AG10803 (cell line): ENCODE measurements around the gene TNFSF15.

Experiments
- DNase-seq: peaks from one replicate; pipeline ENCODE4 v3.0.0; 2010; ENCODE audit warnings: low read depth
- H3K4me3 ChIP-seq: 2 replicates; pipeline ENCODE4 v1.5.1; 2011; ENCODE audit warnings: mild to moderate bottlenecking, low read length, control low read depth
- CTCF ChIP-seq: conservative IDR thresholded peaks from 2 replicates; pipeline ENCODE4 v1.5.1; 2011; ENCODE audit warnings: mild to moderate bottlenecking, low read length, control low read depth, inconsistent platforms

The TNFSF15 gene

DNA sequence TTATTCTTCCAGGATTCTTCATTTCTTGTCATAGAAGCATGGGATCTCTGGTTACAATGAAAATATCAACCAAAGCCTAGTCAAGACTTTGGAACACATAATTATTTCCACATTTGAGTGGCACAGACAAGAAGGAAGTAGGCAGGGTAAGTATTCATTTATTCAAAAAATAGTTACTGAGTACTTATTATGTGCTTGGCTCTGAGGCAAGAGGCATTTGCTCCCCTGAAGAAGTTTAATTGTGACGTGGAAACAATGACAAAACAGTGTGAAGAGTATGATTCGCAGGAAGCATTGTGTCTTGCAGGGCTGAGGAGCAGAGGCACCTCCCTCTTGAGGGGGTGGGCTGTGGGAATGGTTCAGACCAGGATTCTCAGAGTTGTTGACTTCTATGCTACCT lies 45.0 kb upstream of the TNFSF15 start:
- TF ChIP-seq CTCF, result no peak
- H3K4me3 ChIP-seq, result no peak overlapping the region
- DNase-seq, result no peak

- peak; percentile 77 for DNase-seq
- no peak for TF ChIP-seq CTCF
- no peak overlapping the region for H3K4me3 ChIP-seq
Measured at GRCh38 chr9:114849450-114849849, 43.6 kb upstream of the TNFSF15 start.

DNA sequence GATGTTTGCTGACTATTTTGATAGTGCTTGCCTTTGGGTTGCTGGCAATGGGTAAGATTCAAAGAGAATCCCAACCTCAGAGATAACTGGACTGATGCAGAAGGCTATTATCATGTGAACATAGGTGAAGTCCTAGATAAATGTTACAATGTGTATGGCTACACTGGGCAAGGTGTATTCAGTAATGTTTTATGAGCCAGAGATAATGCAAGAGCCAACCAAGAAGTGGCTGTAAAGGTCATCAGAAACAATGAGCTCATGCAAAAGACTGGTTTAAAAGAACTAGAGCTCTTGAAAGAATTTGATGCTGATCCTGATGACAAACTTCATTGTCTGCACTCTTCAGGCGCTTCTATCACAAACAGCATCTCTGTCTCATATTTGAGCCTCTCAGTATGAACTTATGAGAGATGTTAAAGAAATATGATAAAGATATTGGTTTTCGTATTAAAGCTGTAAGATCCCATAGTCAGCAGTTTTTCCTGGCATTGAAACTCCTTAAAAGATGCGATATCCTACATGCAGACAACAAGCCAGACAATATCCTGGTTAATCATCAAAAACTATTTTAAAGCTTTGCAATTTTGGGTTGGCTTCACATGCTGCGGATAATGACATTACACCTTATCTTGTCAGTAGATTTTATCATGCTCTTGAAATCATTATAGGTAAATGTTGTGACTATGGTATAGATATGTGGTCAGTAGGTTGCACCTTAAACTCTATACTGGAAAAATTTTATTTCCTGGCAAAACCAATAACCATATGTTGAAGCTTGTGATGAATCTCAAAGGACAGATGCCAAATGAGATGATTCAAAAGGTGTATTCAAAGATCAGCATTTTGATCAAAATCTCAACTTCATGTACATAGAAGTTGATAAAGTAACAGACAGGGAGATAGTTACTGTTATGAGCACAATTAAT lies 41.9 kb upstream of the TNFSF15 start:
- TF ChIP-seq CTCF, result no peak
- no peak for DNase-seq
- H3K4me3 ChIP-seq, result no peak overlapping the region

GRCh38 chr9:114845373-114845772 lies 39.5 kb upstream of the TNFSF15 start:
- DNase-seq, result no peak
- TF ChIP-seq CTCF, result no peak
- H3K4me3 ChIP-seq, result no peak overlapping the region

DNA sequence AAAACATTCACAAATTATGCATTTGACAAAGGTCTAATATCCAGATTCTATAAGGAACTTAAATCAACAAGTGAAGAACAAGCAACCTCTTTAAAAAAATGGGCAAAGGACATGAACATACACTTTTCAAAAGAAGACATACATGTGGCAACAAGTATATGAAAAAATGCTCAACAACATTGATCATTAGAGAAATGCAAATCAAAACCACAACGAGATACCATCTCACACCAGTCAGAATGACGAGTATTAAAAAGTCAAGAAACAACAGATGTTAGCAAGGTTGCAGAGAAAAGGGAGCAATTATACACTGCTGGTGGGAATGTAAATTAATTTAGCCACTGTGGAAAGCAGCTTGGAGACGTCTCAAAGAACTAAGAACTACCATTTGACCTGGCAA lies 38.9 kb upstream of the TNFSF15 start:
- DNase-seq, result no peak
- no peak overlapping the region for H3K4me3 ChIP-seq
- no peak for TF ChIP-seq CTCF

- TF ChIP-seq CTCF, result no peak
- no peak for DNase-seq
- H3K4me3 ChIP-seq, result no peak overlapping the region
Measured at GRCh38 chr9:114837923-114838322, 32.1 kb upstream of the TNFSF15 start.

GRCh38 chr9:114836769-114837168 lies 30.9 kb upstream of the TNFSF15 start:
- TF ChIP-seq CTCF, result no peak
- no peak overlapping the region for H3K4me3 ChIP-seq
- peak; percentile 29 for DNase-seq
